Neural cell (in vitro differentiated cells): ENCODE results near the gene FLOT2. TPM values are rescaled to one million over a fixed set of nuclear protein-coding genes. Genes with fewer than 3 reads are reported as not detected.
A peak's percentile ranks its signal among the peaks of the same experiment; 100 is the strongest.

Experiments used
- H2AFZ ChIP-seq: fragments of 200-600, 300-800 bp; sonication (generic), shearing (Covaris generic); 2 replicates; pipeline ENCODE4 v1.6.0; 2014; ENCODE audit warnings: low read depth, mild to moderate bottlenecking, antibody characterized with exemption, low read length, moderate library complexity
- H3F3A ChIP-seq: fragments of 200-600 bp; shearing (Covaris generic); 2 replicates; pipeline ENCODE4 v1.6.1; 2016; ENCODE audit warnings: mild to moderate bottlenecking, moderate library complexity, mixed read lengths, antibody characterized with exemption, low read length; ENCODE audit not compliant: insufficient read depth, poor library complexity, severe bottlenecking
- H3K27ac ChIP-seq: fragments of 200-600, 300-800 bp; sonication (generic), shearing (Covaris generic); 2 replicates; pipeline ENCODE4 v1.5.1; 2014; ENCODE audit warnings: mild to moderate bottlenecking, low read length, moderate library complexity
- H3K27me3 ChIP-seq: fragments of 300-800, 200-600 bp; sonication (generic), shearing (Covaris generic); 2 replicates; pipeline ENCODE4 v1.6.0; 2014; ENCODE audit warnings: mild to moderate bottlenecking, low read depth, low read length, moderate library complexity; ENCODE audit not compliant: insufficient read depth
- H3K36me3 ChIP-seq: fragments of 300-800, 200-600 bp; sonication (generic), shearing (Covaris generic); 2 replicates; pipeline ENCODE4 v1.5.1; 2014; ENCODE audit warnings: mild to moderate bottlenecking, antibody characterized with exemption, low read length, moderate library complexity; ENCODE audit not compliant: insufficient read depth
- H3K4me2 ChIP-seq: fragments of 300-800, 200-600 bp; sonication (generic), shearing (Covaris generic); 2 replicates; pipeline ENCODE4 v1.6.0; 2014; ENCODE audit warnings: mild to moderate bottlenecking, low read length
- H3K4me3 ChIP-seq: fragments of 300-800, 200-600 bp; sonication (generic), shearing (Covaris generic); 2 replicates; pipeline ENCODE4 v1.5.1; 2014; ENCODE audit warnings: mild to moderate bottlenecking, low read length, moderate library complexity
- H3K79me2 ChIP-seq: fragments of 200-600 bp; shearing (Covaris generic); replicated peaks from 2 replicates; pipeline ENCODE4 v1.6.0; 2014; ENCODE audit warnings: mild to moderate bottlenecking, low read length, moderate library complexity; ENCODE audit not compliant: insufficient read depth
- H3K9ac ChIP-seq: fragments of 300-800, 200-600 bp; sonication (generic), shearing (Covaris generic); 2 replicates; pipeline ENCODE4 v1.6.1; 2016; ENCODE audit warnings: mild to moderate bottlenecking, low read length, mixed read lengths
- H3K9me2 ChIP-seq: fragments of 200-600 bp; shearing (Covaris generic); 2 replicates; pipeline ENCODE4 v1.6.1; 2016; ENCODE audit warnings: mild to moderate bottlenecking, low read length, mixed read lengths; ENCODE audit not compliant: insufficient read depth
- H3K9me3 ChIP-seq: fragments of 200-600, 300-800 bp; sonication (generic), shearing (Covaris generic); 2 replicates; pipeline ENCODE4 v1.6.1; 2016; ENCODE audit warnings: mild to moderate bottlenecking, mixed run types, low read length, moderate library complexity, mixed read lengths
- H4K20me1 ChIP-seq: fragments of 200-600 bp; shearing (Covaris generic); 2 replicates; pipeline ENCODE4 v1.6.1; 2016; ENCODE audit warnings: mild to moderate bottlenecking, mixed run types; ENCODE audit not compliant: insufficient read depth
- CTCF ChIP-seq: fragments of 450-650 bp; IDR thresholded peaks from 2 replicates; pipeline ENCODE4 v1.5.1; 2014; ENCODE audit warnings: antibody characterized with exemption, mild to moderate bottlenecking, moderate library complexity; ENCODE audit not compliant: poor library complexity, severe bottlenecking
- EP300 ChIP-seq: fragments of 450-650 bp; conservative IDR thresholded peaks from 2 replicates; pipeline ENCODE4 v1.6.1; 2014; ENCODE audit warnings: antibody characterized with exemption, mild to moderate bottlenecking, moderate library complexity; ENCODE audit not compliant: poor library complexity, severe bottlenecking
- EZH2 ChIP-seq: fragments of 200-600, 300-800 bp; shearing (Covaris generic), sonication (generic); IDR thresholded peaks from 2 replicates; pipeline ENCODE4 v1.6.1; 2014; ENCODE audit warnings: antibody characterized with exemption, low read length, borderline replicate concordance, mild to moderate bottlenecking; ENCODE audit not compliant: insufficient read depth, poor library complexity, severe bottlenecking
- MXI1 ChIP-seq: fragments of 450-650 bp; conservative IDR thresholded peaks from 2 replicates; pipeline ENCODE4 v1.6.1; 2014; ENCODE audit warnings: antibody characterized with exemption, mild to moderate bottlenecking; ENCODE audit not compliant: poor library complexity, severe bottlenecking
- POLR2AphosphoS5 ChIP-seq: IDR thresholded peaks from 2 replicates; pipeline ENCODE4 v1.6.1; 2012
- RAD21 ChIP-seq: fragments of 450-650 bp; conservative IDR thresholded peaks from 2 replicates; pipeline ENCODE4 v1.6.1; 2014; ENCODE audit warnings: antibody characterized with exemption, mild to moderate bottlenecking, moderate library complexity
- REST ChIP-seq: IDR thresholded peaks from 2 replicates; pipeline ENCODE4 v1.6.1; 2012; ENCODE audit warnings: borderline replicate concordance
- SMC3 ChIP-seq: fragments of 450-650 bp; conservative IDR thresholded peaks from 2 replicates; pipeline ENCODE4 v1.6.1; 2014; ENCODE audit warnings: antibody characterized with exemption, mild to moderate bottlenecking, moderate library complexity; ENCODE audit not compliant: poor library complexity
- TAF1 ChIP-seq: IDR thresholded peaks from 2 replicates; pipeline ENCODE4 v1.6.1; 2012; ENCODE audit warnings: low read depth
- polyA minus RNA-seq: library from RNA; depleted of rRNA, polyadenylated mRNA; stranded (reverse); fragments of >200 nt; gene quantifications from 2 replicates; pipeline ENCODE4 v1.2.3, GENCODE V29; 2014
- polyA plus RNA-seq: library from polyadenylated mRNA; depleted of rRNA; stranded (reverse); fragments of >200 nt; gene quantifications from 2 replicates; pipeline ENCODE4 v1.2.3, GENCODE V29; 2014

The FLOT2 gene
- polyA plus RNA-seq (27.5 and 34.5 TPM in 2 replicates), polyA minus RNA-seq (24.6 and 25.0 TPM in 2 replicates)

DNA sequence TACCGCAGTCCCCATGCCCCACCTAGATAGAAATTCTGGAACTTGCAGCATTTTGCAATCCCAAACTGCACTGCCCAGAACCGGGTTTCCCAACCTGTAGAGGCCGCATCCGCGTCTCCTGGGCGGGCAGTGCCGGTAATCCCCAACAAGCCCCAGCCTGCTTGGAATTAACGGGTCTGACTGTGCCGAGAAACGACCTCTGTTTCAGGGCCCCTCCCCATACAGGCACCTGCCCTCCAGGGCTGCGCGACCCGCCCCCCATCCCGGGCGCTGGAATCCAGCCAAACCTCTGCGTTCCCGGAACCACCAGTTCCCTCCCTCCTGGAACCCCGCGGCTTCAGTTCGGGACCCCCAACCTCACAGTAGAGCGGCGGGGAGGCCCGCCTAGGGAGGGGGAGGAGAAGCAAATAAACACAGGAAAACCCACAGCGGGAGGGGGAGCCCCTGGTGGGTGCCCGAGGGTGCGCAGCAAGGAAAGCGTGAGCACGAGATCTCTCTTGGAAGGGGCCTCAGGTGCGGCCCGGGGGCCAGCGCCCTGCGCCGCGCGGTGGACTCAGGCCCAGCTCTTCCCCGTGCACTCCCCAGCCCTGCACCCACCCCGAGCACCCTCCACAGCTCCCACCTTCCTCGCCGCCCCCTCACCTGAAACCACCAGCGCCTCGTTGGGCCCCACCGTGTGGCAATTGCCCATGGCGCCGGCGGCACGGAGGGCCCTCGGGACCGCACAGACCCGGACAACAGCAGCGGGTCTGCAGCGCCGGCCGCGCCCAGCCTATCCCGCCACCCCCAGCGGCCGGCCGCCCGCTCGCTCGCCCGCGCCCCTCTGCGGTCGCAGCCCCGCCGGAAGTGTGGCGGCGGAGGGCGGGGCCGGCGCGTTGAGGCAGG lies at the start of gene FLOT2:
Gene FLOT2, minus strand, starts transcription at position 850 of the 885 bp plus-strand sequence. Its CDS starts 159 bp downstream, at position 691.
- H3K9ac ChIP-seq = peak within 1 kb of the TSS; percentile 85
- H3K4me3 ChIP-seq = peak within 1 kb of the TSS; percentile 71
- H3F3A ChIP-seq = peaks cover 2% of the 10 kb centered on the region
- H4K20me1 ChIP-seq = no peaks in the 10 kb centered on the region
- H3K27ac ChIP-seq = peak within 1 kb of the TSS; percentile 71
- peak within 1 kb of the TSS; percentile 80 for H2AFZ ChIP-seq
- H3K27me3 ChIP-seq = no peaks in the 10 kb centered on the region
- peaks cover 34% of the 10 kb centered on the region for H3K79me2 ChIP-seq
- no peaks in the 10 kb centered on the region for H3K9me3 ChIP-seq
- H3K9me2 ChIP-seq = no peaks in the 10 kb centered on the region
- H3K4me2 ChIP-seq = peak within 1 kb of the TSS; percentile 79
- TF ChIP-seq REST (no peak), EP300 (peak; percentile 13), EZH2 (no peak), RAD21 (peak; percentile 46), MXI1 (peak; percentile 67), CTCF (peak; percentile 60), POLR2AphosphoS5 (no peak), SMC3 (peak; percentile 53), TAF1 (no peak)
- no peaks in the 10 kb centered on the region for H3K36me3 ChIP-seq

- Histone ChIP-seq H4K20me1 (peaks cover 15% of the 10 kb centered on the region), H2AFZ (no peak overlapping the region), H3K9me2 (no peaks in the 10 kb centered on the region), H3F3A (peaks cover 2% of the 10 kb centered on the region), H3K36me3 (no peaks in the 10 kb centered on the region), H3K9ac (no peak overlapping the region), H3K79me2 (peaks cover 93% of the 10 kb centered on the region), H3K27me3 (no peaks in the 10 kb centered on the region), H3K9me3 (no peaks in the 10 kb centered on the region), H3K27ac (no peak overlapping the region), H3K4me2 (no peak overlapping the region), H3K4me3 (no peak overlapping the region)
- TF ChIP-seq SMC3 = no peak
- no peak for TF ChIP-seq EP300
- no peak for TF ChIP-seq TAF1
- TF ChIP-seq REST = no peak
- no peak for TF ChIP-seq POLR2AphosphoS5
- TF ChIP-seq RAD21 = no peak
- no peak for TF ChIP-seq CTCF
- no peak for TF ChIP-seq EZH2
Observed at GRCh38 chr17:28946239-28946638, 48.7 kb upstream of the FLOT2 start.
